Measurements from ENCODE around the gene SMAD1. TPM values are rescaled to one million over a fixed set of nuclear protein-coding genes. Genes with fewer than 3 reads are reported as not detected.

SMAD1 gene
- 23.0 TPM for total RNA-seq (2021; ENCODE audit: unreplicated experiment)
- 10.3 and 13.3 TPM in 2 replicates for polyA plus RNA-seq (2012)
- percentile 85 among the genes with signal in this experiment for Bru-seq, nascent RNA
- percentile 54 among the genes with signal in this experiment for BruChase-seq, experiment 1, labeled RNA remaining after a 6-hour chase
- percentile 69 among the genes with signal in this experiment for BruChase-seq, experiment 2, labeled RNA remaining after a 2-hour chase
- long read RNA-seq, transcript SMAD1-201 (7 exons, 1,966 nt) = major isoform, 12 of 27 reads
- long read RNA-seq, partial matches to known transcripts = 4 of 27 reads
- long read RNA-seq, other reads (novel, unspliced or antisense) = 11 of 27 reads

- CTCF ChIA-PET = no interaction called here
- Histone ChIP-seq H3K9me2 (ENCODE audit: insufficient read depth) (no peaks in the 10 kb centered on the region), H3K9ac (ENCODE audit: low read length) (peak within 1 kb of the TSS; percentile 83), H3K4me1 (ENCODE audit: control insufficient read depth in 1 of 2, insufficient read depth in 2 of 2, low read length in 2 of 2) (peaks cover 7 to 22% of the 10 kb centered on the region in 2 experiments; a peak in 3 of 4 replicates), H3K4me3 (replicated peaks in 1 of 2; ENCODE audit: low read depth in 1 of 2, low read length in 2 of 2) (peak within 1 kb of the TSS; percentile 66 to 73), H4K20me1 (ENCODE audit: insufficient read depth) (no peaks in the 10 kb centered on the region; the same call in 1 of the 2 replicates), H3K79me2 (ENCODE audit: insufficient read depth, low read length) (peaks cover 40% of the 10 kb centered on the region), H3K27ac (ENCODE audit: low read depth, low read length) (peak within 1 kb of the TSS; percentile 82), H3K36me3 (ENCODE audit: control insufficient read depth in 1 of 2, insufficient read depth in 2 of 2, low read length in 2 of 2) (no peaks in the 10 kb centered on the region), H2AFZ (ENCODE audit: low read depth, low read length, poor library complexity, severe bottlenecking) (peak within 1 kb of the TSS; percentile 99), H3K9me3 (ENCODE audit: control insufficient read depth in 1 of 2, insufficient read depth in 1 of 2, low read depth in 1 of 2, low read length in 2 of 2) (no peaks in the 10 kb centered on the region), H3K4me2 (ENCODE audit: low read length) (peak within 1 kb of the TSS; percentile 96), H3K27me3 (ENCODE audit: insufficient read depth, low read length) (no peaks in the 10 kb centered on the region)
- RAD21 ChIA-PET (ENCODE audit: low non-redundant PET in 1 of 2, low total read pairs in 2 of 2, uncharacterized antibody in 2 of 2, unreplicated experiment in 2 of 2) = no interaction called here
- POLR2A ChIA-PET = no interaction called here
- TF ChIP-seq CBX3 (IDR thresholded peaks at IDR 0.05; ENCODE audit: low read depth) (0 out of 2 replicates have a peak, but pooled peaks have one; percentile 27), SRF (IDR thresholded peaks at IDR 0.05; ENCODE audit: low read depth) (no peak), YY1 (IDR thresholded peaks at IDR 0.05; ENCODE audit: extremely low read depth, insufficient replicate concordance, low read depth, low read length) (peak; percentile 41), ATF3 (IDR thresholded peaks at IDR 0.05) (no peak), SP1 (IDR thresholded peaks at IDR 0.05; ENCODE audit: low read depth) (0 out of 2 replicates have a peak, but pooled peaks have one; percentile 10), POLR2AphosphoS5 (IDR thresholded peaks at IDR 0.05; ENCODE audit: low read depth, low read length) (peak; percentile 76), MAX (IDR thresholded peaks at IDR 0.05) (peak; percentile 71), SIN3A (IDR thresholded peaks at IDR 0.05; ENCODE audit: low read depth) (peak; percentile 72; the same call in 1 of the 2 replicates), EZH2phosphoT487 (IDR thresholded peaks at IDR 0.05; ENCODE audit: borderline replicate concordance) (no peak)
- peak; percentile 57 for DNase-seq (ENCODE audit: low read depth, low spot score)
- BruUV-seq (replicated peaks) = no TSS peak
- ATAC-seq = peak; percentile 87
- intact Hi-C loops (cut with micrococcal nuclease) = loop anchor here (5.0 kb wide), 2 partner anchors 126 to 249 kb away; no protein-coding TSS in a partner anchor
These were observed at the start of gene SMAD1 for GRCh38 chr4:145481164-145481941. TSS of gene SMAD1 (plus strand) at chr4:145481853. CDS start at chr4:145514614, 32,761 bp downstream.

Measured in HCT116 (cell line).